Measurements from ENCODE around the gene RNPEPL1. TPM values are rescaled to one million over a fixed set of nuclear protein-coding genes. Genes with fewer than 3 reads are reported as not detected.

RNPEPL1 gene
- total RNA-seq, 1 experiment from 2014 or later, result 80.6 TPM

- CTCF ChIA-PET, result no interaction called here
- Mint-ChIP-seq H3K36me3 (ENCODE audit: insufficient read depth, unreplicated experiment) (peaks cover 4% of the 10 kb centered on the region), H3K4me3 (ENCODE audit: low read depth, unreplicated experiment) (no peak overlapping the region), H3K9me3 (ENCODE audit: low read depth, unreplicated experiment) (no peaks in the 10 kb centered on the region), H3K4me1 (ENCODE audit: low read depth, unreplicated experiment) (no peaks in the 10 kb centered on the region), H3K27ac (ENCODE audit: unreplicated experiment) (no peak overlapping the region), H3K27me3 (ENCODE audit: unreplicated experiment) (no peaks in the 10 kb centered on the region)
- no peak for DNase-seq
- intact Hi-C loops (cut with micrococcal nuclease; ENCODE audit: unreplicated experiment), result no loop called here
- no peak for TF ChIP-seq CTCF (IDR thresholded peaks at IDR 0.05; ENCODE audit: unreplicated experiment)
- no TSS peak for BruUV-seq (replicated peaks)
Measured at GRCh38 chr2:240596080-240596460, 27.8 kb downstream of the RNPEPL1 start.

GRCh38 chr2:240596491-240596931 lies 28.2 kb downstream of the RNPEPL1 start:
- Mint-ChIP-seq H3K27me3 (ENCODE audit: unreplicated experiment) (no peaks in the 10 kb centered on the region), H3K4me3 (ENCODE audit: low read depth, unreplicated experiment) (no peak overlapping the region), H3K27ac (ENCODE audit: unreplicated experiment) (no peak overlapping the region), H3K4me1 (ENCODE audit: low read depth, unreplicated experiment) (no peaks in the 10 kb centered on the region), H3K36me3 (ENCODE audit: insufficient read depth, unreplicated experiment) (peaks cover 4% of the 10 kb centered on the region), H3K9me3 (ENCODE audit: low read depth, unreplicated experiment) (no peaks in the 10 kb centered on the region)
- intact Hi-C loops (cut with micrococcal nuclease; ENCODE audit: unreplicated experiment), result no loop called here
- no TSS peak for BruUV-seq (replicated peaks)
- no peak for TF ChIP-seq CTCF (IDR thresholded peaks at IDR 0.05; ENCODE audit: unreplicated experiment)
- CTCF ChIA-PET, result no interaction called here
- DNase-seq, result no peak

- H3K27me3 Mint-ChIP-seq (ENCODE audit: unreplicated experiment), result no peaks in the 10 kb centered on the region
- CTCF ChIA-PET, result no interaction called here
- no peaks in the 10 kb centered on the region for H3K4me1 Mint-ChIP-seq (ENCODE audit: low read depth, unreplicated experiment)
- H3K4me3 Mint-ChIP-seq (ENCODE audit: low read depth, unreplicated experiment), result no peak overlapping the region
- no peak for DNase-seq
- TF ChIP-seq CTCF (IDR thresholded peaks at IDR 0.05; ENCODE audit: unreplicated experiment), result no peak
- BruUV-seq (replicated peaks), result no TSS peak
- no peak overlapping the region for H3K27ac Mint-ChIP-seq (ENCODE audit: unreplicated experiment)
- H3K9me3 Mint-ChIP-seq (ENCODE audit: low read depth, unreplicated experiment), result no peaks in the 10 kb centered on the region
- peaks cover 4% of the 10 kb centered on the region for H3K36me3 Mint-ChIP-seq (ENCODE audit: insufficient read depth, unreplicated experiment)
- intact Hi-C loops (cut with micrococcal nuclease; ENCODE audit: unreplicated experiment), result no loop called here
Measured at GRCh38 chr2:240597054-240597418, 28.8 kb downstream of the RNPEPL1 start.

GRCh38 chr2:240597419-240598181 lies 29.3 kb downstream of the RNPEPL1 start:
- no peak overlapping the region for H3K27ac Mint-ChIP-seq (ENCODE audit: unreplicated experiment)
- intact Hi-C loops (cut with micrococcal nuclease; ENCODE audit: unreplicated experiment), result no loop called here
- no peaks in the 10 kb centered on the region for H3K9me3 Mint-ChIP-seq (ENCODE audit: low read depth, unreplicated experiment)
- no peak for TF ChIP-seq CTCF (IDR thresholded peaks at IDR 0.05; ENCODE audit: unreplicated experiment)
- no peaks in the 10 kb centered on the region for H3K4me1 Mint-ChIP-seq (ENCODE audit: low read depth, unreplicated experiment)
- no peak for DNase-seq
- no peaks in the 10 kb centered on the region for H3K27me3 Mint-ChIP-seq (ENCODE audit: unreplicated experiment)
- no peak overlapping the region for H3K4me3 Mint-ChIP-seq (ENCODE audit: low read depth, unreplicated experiment)
- CTCF ChIA-PET, result no interaction called here
- H3K36me3 Mint-ChIP-seq (ENCODE audit: insufficient read depth, unreplicated experiment), result peaks cover 4% of the 10 kb centered on the region
- no TSS peak for BruUV-seq (replicated peaks)
